Activated T-cell treated with anti-CD3 and anti-CD28 coated beads, Interleukin-2, amount 50 U/mL, for 1 hour (primary cell): Measurements from ENCODE around the gene IDS.
"Not testable (repeated sequence)": the region's sequence is repeated elsewhere in the genome, so short reads cannot be mapped to it uniquely, and the experiment has no call there.

Source experiments
- DNase-seq: peaks from one replicate; pipeline ENCODE4 v3.0.0-alpha.2; 2020

The IDS gene

GRCh38 chrX:149504915-149505651, at the start of gene IDS:
IDS (minus strand) TSS chrX:149505306; CDS start chrX:149505137, 169 bp downstream.
- peak; percentile 87 for DNase-seq

DNA sequence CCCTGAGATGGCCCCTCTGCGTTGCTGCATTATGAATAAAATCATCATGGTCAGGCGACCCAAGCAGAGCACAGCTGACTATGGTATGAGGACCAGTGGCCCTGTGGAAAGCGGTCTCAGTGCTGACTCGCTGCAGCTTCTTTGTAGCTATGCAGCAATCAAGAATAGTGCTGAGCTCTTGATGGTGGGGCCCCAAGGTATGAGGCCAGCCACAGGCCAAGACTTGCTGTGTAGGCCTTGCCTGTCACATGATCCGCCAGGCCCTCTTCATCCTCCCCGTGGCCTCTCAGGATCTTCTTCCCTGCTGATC, 46.8 kb upstream of the IDS start:
- DNase-seq = not testable (repeated sequence)

GRCh38 chrX:149551245-149551938, 46.3 kb upstream of the IDS start:
- not testable (repeated sequence) for DNase-seq

GRCh38 chrX:149550454-149550853, 45.3 kb upstream of the IDS start:
- DNase-seq = not testable (repeated sequence)

- DNase-seq = not testable (repeated sequence)
These were observed 44.6 kb upstream of the IDS start, which contains the start of gene HSFX3 for GRCh38 chrX:149549701-149550100. HSFX3 (minus strand) TSS chrX:149549924; CDS start chrX:149549852, 72 bp downstream.

- DNase-seq = not testable (repeated sequence)
These were observed 42.7 kb upstream of the IDS start for GRCh38 chrX:149547782-149548181.

GRCh38 chrX:149546962-149547361, 41.9 kb upstream of the IDS start:
- not testable (repeated sequence) for DNase-seq

GRCh38 chrX:149545545-149546543, 40.7 kb upstream of the IDS start:
- peak; percentile 41 for DNase-seq

- DNase-seq = no peak
These were observed 36.5 kb upstream of the IDS start for GRCh38 chrX:149541521-149542047.

GRCh38 chrX:149540621-149541520, 35.8 kb upstream of the IDS start, which contains the start of gene EOLA1:
EOLA1 (plus strand) TSS chrX:149541012; CDS start chrX:149545631, 4,619 bp downstream.
- DNase-seq = peak; percentile 88

GRCh38 chrX:149540131-149540620, 35.1 kb upstream of the IDS start:
- peak; percentile 83 for DNase-seq

DNA sequence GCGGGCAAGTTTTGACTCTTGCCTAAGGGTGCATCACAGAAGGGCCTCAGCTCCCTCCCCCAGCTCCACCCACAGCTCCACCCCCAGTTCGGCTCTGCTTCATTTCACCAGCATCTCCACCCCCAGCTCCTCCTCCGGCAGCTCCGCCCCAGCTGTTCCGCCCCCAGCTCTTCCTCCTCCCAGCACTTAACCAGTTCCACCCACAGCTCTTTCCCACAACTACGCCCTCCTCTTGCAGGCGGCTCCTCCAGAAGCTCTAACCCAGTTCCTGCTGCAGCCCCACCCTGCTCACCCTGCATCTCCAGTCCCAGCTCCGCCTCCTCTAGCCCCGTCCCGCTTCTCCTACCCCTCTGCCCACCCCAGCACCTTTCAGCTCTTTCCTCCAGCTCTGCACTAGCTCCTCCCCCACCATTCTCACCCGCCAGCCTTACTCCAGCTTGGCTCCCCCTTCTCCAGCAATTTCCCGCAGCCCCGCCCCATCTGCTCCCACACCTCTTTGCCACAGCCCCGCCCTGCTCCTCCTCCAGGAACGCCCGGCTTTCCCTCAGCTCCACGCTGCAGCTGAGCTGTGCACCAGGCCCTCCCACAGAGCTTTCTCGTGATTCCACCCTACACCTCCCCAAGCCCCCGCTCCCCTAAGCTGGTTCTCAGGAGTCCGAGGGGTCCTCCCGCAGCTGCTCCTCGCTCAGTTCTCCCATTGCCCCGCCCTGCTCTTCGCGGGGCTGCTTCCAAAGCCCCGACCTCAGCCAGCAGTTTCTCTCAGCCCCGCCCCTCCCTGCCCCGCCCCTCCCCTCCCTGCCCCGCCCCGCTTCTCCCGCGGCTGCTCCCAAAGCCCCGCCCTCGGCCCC, 34.4 kb upstream of the IDS start:
- DNase-seq = peak; percentile 85

GRCh38 chrX:149537474-149537873, 32.4 kb upstream of the IDS start:
- DNase-seq = not testable (repeated sequence)

DNA sequence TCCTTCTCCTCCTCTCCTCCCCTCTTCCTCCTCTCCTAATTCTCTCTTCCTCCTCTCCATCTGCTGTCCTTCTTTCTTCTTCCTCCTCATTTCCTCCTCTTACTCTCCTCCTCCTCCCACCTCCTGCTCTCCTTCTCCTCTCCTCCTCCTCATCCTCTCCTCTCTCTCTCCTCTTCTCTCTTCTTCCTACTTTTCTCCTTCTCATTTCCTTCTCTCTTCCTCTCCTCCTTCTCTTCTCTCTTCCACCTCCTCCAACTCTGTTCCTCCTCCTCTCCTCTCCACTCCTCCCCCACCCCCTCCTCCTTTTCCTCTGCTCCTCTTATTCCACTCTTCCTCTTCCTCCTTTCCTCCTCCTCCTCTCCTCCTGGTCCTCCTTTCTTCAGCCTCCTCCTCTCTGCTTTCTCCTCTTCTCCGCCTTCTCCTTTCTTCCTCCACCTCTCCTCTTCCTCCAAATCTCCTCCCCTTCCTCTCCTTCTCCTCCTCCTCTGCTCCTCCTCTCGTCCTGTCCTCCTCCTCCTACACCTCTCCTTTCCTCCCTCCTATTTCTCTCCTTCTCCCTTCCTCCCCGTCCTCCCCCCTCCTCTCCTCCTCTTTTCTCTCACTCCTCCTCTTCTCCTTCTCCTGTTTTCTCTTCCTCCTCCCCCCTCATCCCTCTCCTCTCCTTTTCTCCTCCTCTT, 30.0 kb upstream of the IDS start:
- DNase-seq = not testable (repeated sequence)

- DNase-seq = not testable (repeated sequence)
These were observed 28.9 kb upstream of the IDS start for GRCh38 chrX:149533999-149534398.

DNA sequence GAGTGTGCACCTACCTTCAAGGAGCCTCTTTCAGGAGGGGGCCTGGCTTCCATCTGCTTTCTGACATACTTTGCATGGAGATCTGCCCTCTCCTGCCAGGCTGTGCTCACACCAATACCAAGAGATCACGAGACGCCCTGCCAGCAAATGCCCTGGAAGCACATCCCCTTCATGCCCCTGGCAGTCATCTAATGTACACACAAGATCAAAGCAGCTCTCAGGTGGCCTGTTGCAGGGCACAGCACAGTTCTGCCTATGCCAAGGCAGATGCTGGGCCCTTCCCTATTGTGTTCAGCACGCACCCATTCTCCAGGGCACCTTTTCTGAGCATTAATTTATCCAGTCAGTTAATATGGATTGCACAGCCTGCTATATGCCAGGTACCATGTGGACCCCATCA, 27.8 kb upstream of the IDS start:
- not testable (repeated sequence) for DNase-seq

DNA sequence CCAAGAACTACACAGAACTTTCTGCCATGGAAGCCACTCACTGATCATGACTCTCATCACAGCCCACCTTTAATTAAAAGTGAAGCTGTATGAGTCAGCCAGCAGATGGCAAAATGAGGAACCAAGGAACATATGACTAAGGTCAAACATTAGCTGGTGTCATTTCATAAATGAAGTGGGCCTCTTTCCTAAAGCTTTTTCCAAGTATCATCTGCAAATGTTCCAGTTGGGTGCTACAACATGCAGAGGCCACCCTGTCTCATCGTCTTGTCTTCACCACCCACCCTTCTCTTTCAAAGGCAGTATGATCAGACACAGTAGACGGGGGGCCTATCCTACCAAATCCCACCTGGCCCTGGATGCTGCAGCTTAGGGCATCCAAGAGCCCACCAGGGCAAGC, 26.5 kb upstream of the IDS start:
- no peak for DNase-seq

GRCh38 chrX:149528381-149528780, 23.3 kb upstream of the IDS start:
- no peak for DNase-seq

GRCh38 chrX:149527705-149528104, 22.6 kb upstream of the IDS start:
- no peak for DNase-seq
